Natural killer cell (primary cell): ENCODE results near the gene TTC23. TPM values are rescaled to one million over a fixed set of nuclear protein-coding genes. Genes with fewer than 3 reads are reported as not detected.

Source experiments
- ATAC-seq, 3 donors: fragments of 150-1000 bp in 2 of 3; fragments of 200-7000 bp in 1 of 3; cut with Tn5 transposase; 1 replicate in 1 of 3; 2 replicates in 2 of 3; pipeline ENCODE4 v1.10.0; 2021; ENCODE audit warnings: mild to moderate bottlenecking in 2 of 3, moderate library complexity in 2 of 3
- DNase-seq, 2 donors: peaks; one replicate each; pipeline versions ENCODE4 v3.0.0 to v3.0.0-alpha.2; 2013 to 2021; ENCODE audit warnings: mixed read lengths in 1 of 2
- H3K27ac ChIP-seq: one replicate; pipeline ENCODE4 v1.5.1; 2013; ENCODE audit warnings: mild to moderate bottlenecking, low read length
- H3K27me3 ChIP-seq: one replicate; pipeline ENCODE4 v1.6.1; 2013; ENCODE audit warnings: low read length; ENCODE audit not compliant: control insufficient read depth, insufficient read depth
- H3K36me3 ChIP-seq: one replicate; pipeline ENCODE4 v1.6.1; 2013; ENCODE audit warnings: low read length; ENCODE audit not compliant: control insufficient read depth, insufficient read depth
- H3K4me1 ChIP-seq: one replicate; pipeline ENCODE4 v1.6.1; 2013; ENCODE audit warnings: low read length; ENCODE audit not compliant: control insufficient read depth, insufficient read depth
- H3K4me3 ChIP-seq: one replicate; pipeline ENCODE4 v1.5.1; 2013; ENCODE audit warnings: low read length
- H3K9me3 ChIP-seq: one replicate; pipeline ENCODE4 v1.6.1; 2013; ENCODE audit warnings: low read length; ENCODE audit not compliant: control insufficient read depth, insufficient read depth
- H3K27ac Mint-ChIP-seq, 2 donors: one replicate each; pipeline ENCODE4 v1.8.0; 2022; ENCODE audit warnings: mild to moderate bottlenecking in 2 of 2, mixed read lengths in 2 of 2, moderate library complexity in 1 of 2
- H3K27me3 Mint-ChIP-seq, 2 donors: one replicate each; pipeline ENCODE4 v1.8.0; 2022; ENCODE audit warnings: low read depth in 2 of 2, mixed read lengths in 2 of 2
- H3K36me3 Mint-ChIP-seq: one replicate; pipeline ENCODE4 v1.8.0; 2022; ENCODE audit warnings: mixed read lengths
- H3K4me1 Mint-ChIP-seq, 2 donors: one replicate each; pipeline ENCODE4 v1.8.0; 2022; ENCODE audit warnings: mixed read lengths in 2 of 2
- H3K4me3 Mint-ChIP-seq: one replicate; pipeline ENCODE4 v1.8.0; 2022; ENCODE audit warnings: mild to moderate bottlenecking, moderate library complexity, mixed read lengths
- H3K9me3 Mint-ChIP-seq, 2 donors: one replicate each; pipeline ENCODE4 v1.8.0; 2022; ENCODE audit warnings: mixed read lengths in 2 of 2
- CTCF ChIP-seq: fragments of 200-600 bp; IDR thresholded peaks from one replicate; pipeline ENCODE4 v1.8.0; 2022; ENCODE audit warnings: antibody characterized with exemption
- WGBS: methylation state at CpG from one replicate; pipeline ENCODE4 v1.1.7; 2013; ENCODE audit warnings: missing lambda C conversion rate; ENCODE audit not compliant: insufficient coverage; 5-methylcytosine and 5-hydroxymethylcytosine counted together
- intact Hi-C: fragments of 100-400 bp; cut with micrococcal nuclease; formaldehyde crosslinking; loops from one replicate; pipeline ENCODE4 v1.14.2; 2022
- total RNA-seq, 4 donors: library from RNA; stranded (reverse); fragments of 120-200 nt in 1 of 4; gene quantifications; one replicate each; pipeline versions ENCODE4 v1.2.3 to v1.2.4, GENCODE V29; 2013 to 2022

Gene TTC23
- total RNA-seq, 3 donors from 2014 or later (not counting 1 experiment from before 2014, with no cell fraction given), result 0.75 to 1.1 (median 1.0) TPM

- intact Hi-C loops, result no loop called here
- no peak overlapping the region for H3K4me3 Mint-ChIP-seq
- H3K27ac Mint-ChIP-seq, result no peak overlapping the region
- WGBS, result 98% methylated on average over 5 of the region's 5 CpGs
- ATAC-seq (no peak), DNase-seq (no peak)
- H3K4me1 Mint-ChIP-seq, result no peaks in the 10 kb centered on the region
- no peaks in the 10 kb centered on the region for H3K27me3 ChIP-seq
- H3K27ac ChIP-seq, result no peak overlapping the region
- no peak for TF ChIP-seq CTCF
- no peaks in the 10 kb centered on the region for H3K9me3 Mint-ChIP-seq
- H3K27me3 Mint-ChIP-seq, result no peaks in the 10 kb centered on the region
- H3K9me3 ChIP-seq, result no peaks in the 10 kb centered on the region
- H3K4me3 ChIP-seq, result no peak overlapping the region
- no peaks in the 10 kb centered on the region for H3K4me1 ChIP-seq
- no peaks in the 10 kb centered on the region for H3K36me3 Mint-ChIP-seq
- H3K36me3 ChIP-seq, result no peaks in the 10 kb centered on the region
Observed at GRCh38 chr15:99137877-99138276, 111.5 kb downstream of the TTC23 start.

- Mint-ChIP-seq H3K4me3 (no peak overlapping the region), H3K4me1 (no peaks in the 10 kb centered on the region), H3K27ac (no peak overlapping the region), H3K36me3 (no peaks in the 10 kb centered on the region), H3K27me3 (no peaks in the 10 kb centered on the region), H3K9me3 (no peaks in the 10 kb centered on the region)
- 93% methylated on average over 13 of the region's 13 CpGs for WGBS
- no peaks in the 10 kb centered on the region for H3K27me3 ChIP-seq
- H3K4me1 ChIP-seq, result no peaks in the 10 kb centered on the region
- no peaks in the 10 kb centered on the region for H3K9me3 ChIP-seq
- H3K4me3 ChIP-seq, result no peak overlapping the region
- DNase-seq (no peak), ATAC-seq (no peak)
- intact Hi-C loops, result no loop called here
- H3K36me3 ChIP-seq, result no peaks in the 10 kb centered on the region
- no peak for TF ChIP-seq CTCF
- no peak overlapping the region for H3K27ac ChIP-seq
Observed at GRCh38 chr15:99137111-99137546, 112.3 kb downstream of the TTC23 start.

GRCh38 chr15:99135194-99135593 is 114.2 kb downstream of the TTC23 start:
- H3K9me3 ChIP-seq, result no peaks in the 10 kb centered on the region
- no peak overlapping the region for H3K27ac Mint-ChIP-seq
- H3K4me3 ChIP-seq, result no peak overlapping the region
- intact Hi-C loops, result no loop called here
- no peak for TF ChIP-seq CTCF
- H3K27me3 Mint-ChIP-seq, result no peaks in the 10 kb centered on the region
- 68% methylated on average over 4 of the region's 4 CpGs for WGBS
- H3K36me3 Mint-ChIP-seq, result no peaks in the 10 kb centered on the region
- H3K4me1 Mint-ChIP-seq, result no peaks in the 10 kb centered on the region
- no peak overlapping the region for H3K27ac ChIP-seq
- DNase-seq (no peak), ATAC-seq (no peak)
- H3K4me1 ChIP-seq, result no peaks in the 10 kb centered on the region
- H3K27me3 ChIP-seq, result no peaks in the 10 kb centered on the region
- H3K4me3 Mint-ChIP-seq, result no peak overlapping the region
- H3K36me3 ChIP-seq, result no peaks in the 10 kb centered on the region
- H3K9me3 Mint-ChIP-seq, result no peaks in the 10 kb centered on the region

GRCh38 chr15:99134317-99134821 is 115.0 kb downstream of the TTC23 start:
- H3K9me3 Mint-ChIP-seq, result no peaks in the 10 kb centered on the region
- H3K36me3 Mint-ChIP-seq, result no peaks in the 10 kb centered on the region
- ATAC-seq, result no peak
- H3K27ac Mint-ChIP-seq, result no peak overlapping the region
- Histone ChIP-seq H3K9me3 (no peaks in the 10 kb centered on the region), H3K27me3 (no peaks in the 10 kb centered on the region), H3K4me1 (no peaks in the 10 kb centered on the region), H3K36me3 (no peaks in the 10 kb centered on the region), H3K4me3 (no peak overlapping the region), H3K27ac (no peak overlapping the region)
- intact Hi-C loops, result no loop called here
- WGBS, result 84% methylated on average over 11 of the region's 11 CpGs
- no peak for TF ChIP-seq CTCF
- H3K4me1 Mint-ChIP-seq, result no peaks in the 10 kb centered on the region
- DNase-seq, result no peak
- H3K27me3 Mint-ChIP-seq, result peaks cover 0 to 4% of the 10 kb centered on the region in 2 donors
- H3K4me3 Mint-ChIP-seq, result no peak overlapping the region
